Esophagus squamous epithelium (tissue), 5 donors: ENCODE data around the gene ATG2A. TPM values are rescaled to one million over a fixed set of nuclear protein-coding genes. Genes with fewer than 3 reads are reported as not detected.

ENCODE experiments used
- DNase-seq: peaks from one replicate; lab custom pipeline; 2025; lab: John Stamatoyannopoulos, UW
- H3K27ac ChIP-seq, 4 donors: fragments of 200-600 bp; sonication (generic); one replicate each; pipeline ENCODE4 v1.5.1; 2016 to 2019; ENCODE audit warnings: mild to moderate bottlenecking in 1 of 4
- H3K27me3 ChIP-seq, 4 donors: fragments of 200-600 bp; sonication (generic); 1 replicate in 3 of 4; 2 replicates in 1 of 4; pipeline versions ENCODE4 v1.5.1 to v1.6.0; 2017 to 2021; ENCODE audit warnings: antibody characterized with exemption in 1 of 4
- H3K36me3 ChIP-seq, 3 donors: fragments of 200-600 bp; sonication (generic); one replicate each; pipeline ENCODE4 v1.5.1; 2016 to 2019
- H3K4me1 ChIP-seq, 3 donors: fragments of 200-600 bp; sonication (generic); one replicate each; pipeline ENCODE4 v1.5.1; 2017 to 2019
- H3K4me3 ChIP-seq, 4 donors: fragments of 200-600 bp; sonication (generic); 1 replicate in 3 of 4; 2 replicates in 1 of 4; pipeline ENCODE4 v1.5.1; 2016 to 2019; ENCODE audit warnings: mild to moderate bottlenecking in 2 of 4, moderate library complexity in 1 of 4
- H3K9me3 ChIP-seq, 3 donors: fragments of 200-600 bp; sonication (generic); one replicate each; pipeline ENCODE4 v1.5.1; 2016 to 2019
- POLR2A ChIP-seq, 4 donors: fragments of 450-650 bp; IDR thresholded peaks; one replicate each; pipeline ENCODE4 v1.6.1; 2017; ENCODE audit warnings: antibody characterized with exemption in 4 of 4, mild to moderate bottlenecking in 4 of 4, moderate library complexity in 3 of 4
- WGBS, 2 donors: methylation state at CpG; one replicate each; pipeline ENCODE4 v1.1.5; 2018; 5-methylcytosine and 5-hydroxymethylcytosine counted together
- intact Hi-C: fragments of 100-400 bp; cut with DNase I; formaldehyde crosslinking; loops from one replicate; pipeline ENCODE4 v1.15.0; 2022
- total RNA-seq, 4 donors: library from RNA; depleted of rRNA; stranded (reverse); fragments of >200 nt; gene quantifications; one replicate each; pipeline ENCODE4 v1.1.0, GENCODE V29; 2016
- TF ChIP-seq, protein P1 (sequence below), 6 experiments: fragments of 450-650 bp in 4 of 6; fragments of 200-600 bp in 2 of 6; sonication (generic) in 2 of 6; IDR thresholded peaks; one replicate each; pipeline ENCODE4 v1.5.1; 2016 to 2019; ENCODE audit warnings: antibody characterized with exemption in 6 of 6, mild to moderate bottlenecking in 4 of 6, moderate library complexity in 4 of 6
- donor health status: DM: yes; HTN: yes; CAD: no.

Gene ATG2A
- total RNA-seq, 4 donors from 2014 or later = 14.1 to 26.1 (median 19.6) TPM

DNA sequence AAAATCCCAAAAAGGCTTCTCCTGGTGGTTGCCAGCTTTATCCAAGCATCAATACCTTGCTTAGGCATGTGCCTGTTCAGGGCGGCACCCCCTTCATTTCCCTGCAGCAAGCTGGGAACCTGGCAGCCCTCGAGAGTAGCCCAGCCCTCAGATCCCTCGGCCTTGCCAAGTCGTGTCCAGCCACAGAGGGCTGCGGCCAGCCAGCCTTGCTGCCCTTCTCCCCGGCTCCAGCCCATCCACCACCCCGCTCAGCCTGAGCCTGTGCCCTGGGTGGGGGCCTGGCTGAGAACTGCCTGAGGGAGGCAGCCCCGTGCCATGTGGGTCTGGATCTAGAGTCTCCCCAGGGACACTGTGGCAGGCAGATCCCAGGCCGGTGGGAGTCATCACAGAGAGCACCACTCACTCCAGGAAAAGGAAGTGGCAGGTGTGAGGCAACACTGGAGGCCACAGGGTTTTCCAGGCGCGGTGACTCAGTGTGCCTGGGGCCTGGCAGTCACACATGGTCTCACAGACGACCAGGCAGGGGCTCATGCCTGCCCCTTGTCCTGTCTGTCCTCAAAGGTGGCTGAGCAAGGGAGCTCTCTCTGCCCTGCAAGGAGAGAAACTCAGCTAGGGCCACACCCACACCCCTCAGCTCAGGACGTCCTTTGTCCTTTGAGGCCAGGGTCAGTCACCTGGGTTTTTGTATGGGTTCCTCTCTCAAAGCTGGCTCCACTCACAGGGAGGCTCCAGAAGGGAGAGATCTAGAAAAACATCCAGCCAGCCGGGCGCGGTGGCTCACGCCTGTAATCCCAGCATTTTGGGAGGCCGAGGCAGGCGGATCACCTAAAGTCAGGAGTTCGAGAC is 60.4 kb downstream of the ATG2A start:
- intact Hi-C loops = no loop called here
- Histone ChIP-seq H3K27me3 (no peaks in the 10 kb centered on the region), H3K36me3 (peaks cover 3 to 54% (median 13%) of the 10 kb centered on the region in 3 donors), H3K4me1 (peaks cover 49 to 100% (median 82%) of the 10 kb centered on the region in 3 donors), H3K4me3 (peak overlapping the region in 1 of 4 donors; percentile 23), H3K9me3 (no peaks in the 10 kb centered on the region), H3K27ac (peak overlapping the region; percentile 79 to 94 (median 88))
- WGBS, 2 donors = 19 to 43% methylated on average over 8 to 11 of the region's 20 CpGs
- no peak for DNase-seq
- TF ChIP-seq POLR2A (IDR thresholded peaks at IDR 0.05) = no peak
- TF ChIP-seq, protein P1, sequence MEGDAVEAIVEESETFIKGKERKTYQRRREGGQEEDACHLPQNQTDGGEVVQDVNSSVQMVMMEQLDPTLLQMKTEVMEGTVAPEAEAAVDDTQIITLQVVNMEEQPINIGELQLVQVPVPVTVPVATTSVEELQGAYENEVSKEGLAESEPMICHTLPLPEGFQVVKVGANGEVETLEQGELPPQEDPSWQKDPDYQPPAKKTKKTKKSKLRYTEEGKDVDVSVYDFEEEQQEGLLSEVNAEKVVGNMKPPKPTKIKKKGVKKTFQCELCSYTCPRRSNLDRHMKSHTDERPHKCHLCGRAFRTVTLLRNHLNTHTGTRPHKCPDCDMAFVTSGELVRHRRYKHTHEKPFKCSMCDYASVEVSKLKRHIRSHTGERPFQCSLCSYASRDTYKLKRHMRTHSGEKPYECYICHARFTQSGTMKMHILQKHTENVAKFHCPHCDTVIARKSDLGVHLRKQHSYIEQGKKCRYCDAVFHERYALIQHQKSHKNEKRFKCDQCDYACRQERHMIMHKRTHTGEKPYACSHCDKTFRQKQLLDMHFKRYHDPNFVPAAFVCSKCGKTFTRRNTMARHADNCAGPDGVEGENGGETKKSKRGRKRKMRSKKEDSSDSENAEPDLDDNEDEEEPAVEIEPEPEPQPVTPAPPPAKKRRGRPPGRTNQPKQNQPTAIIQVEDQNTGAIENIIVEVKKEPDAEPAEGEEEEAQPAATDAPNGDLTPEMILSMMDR (IDR thresholded peaks at IDR 0.05) = no peak

DNA sequence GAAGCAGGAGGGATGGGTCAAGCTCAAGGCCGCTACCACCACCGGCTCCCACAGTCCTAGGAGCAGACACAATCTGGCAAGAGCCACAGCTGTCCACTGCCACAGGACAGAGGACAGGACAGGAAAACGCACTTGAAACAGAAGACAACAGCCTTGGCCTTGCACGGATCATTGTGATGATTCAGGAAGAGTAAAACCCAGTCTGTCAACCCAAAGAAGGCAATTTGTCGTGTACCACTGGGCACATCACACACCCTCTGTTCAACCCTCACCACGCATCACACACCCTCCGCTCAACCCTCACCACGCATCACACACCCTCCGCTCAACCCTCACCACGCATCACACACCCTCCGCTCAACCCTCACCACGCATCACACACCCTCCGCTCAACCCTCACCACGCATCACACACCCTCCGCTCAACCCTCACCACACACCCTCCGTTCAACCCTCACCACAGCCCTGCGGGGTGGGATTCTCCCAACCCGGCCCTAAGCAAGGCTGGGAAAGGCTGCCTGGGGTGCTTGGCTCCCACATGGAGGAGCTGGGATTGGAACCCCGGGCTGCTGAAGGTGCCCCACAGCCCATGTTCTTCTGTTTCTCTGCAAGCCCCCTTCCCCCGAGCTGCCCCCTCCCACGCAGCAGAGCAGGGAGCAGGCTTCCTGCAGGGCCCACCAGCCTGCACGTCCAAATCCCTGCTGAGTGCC is 61.3 kb downstream of the ATG2A start:
- intact Hi-C loops = no loop called here
- peak overlapping the region; percentile 79 to 94 (median 88) for H3K27ac ChIP-seq
- TF ChIP-seq POLR2A (IDR thresholded peaks at IDR 0.05) = no peak
- TF ChIP-seq, protein P1 (IDR thresholded peaks at IDR 0.05) = no peak
- H3K4me3 ChIP-seq = peak overlapping the region in 1 of 4 donors; percentile 28
- H3K9me3 ChIP-seq = no peaks in the 10 kb centered on the region
- peaks cover 53 to 100% (median 83%) of the 10 kb centered on the region in 3 donors for H3K4me1 ChIP-seq
- no peak for DNase-seq
- WGBS, 2 donors = 54 to 56% methylated on average over 7 to 15 of the region's 22 CpGs
- peaks cover 3 to 54% (median 13%) of the 10 kb centered on the region in 3 donors for H3K36me3 ChIP-seq
- H3K27me3 ChIP-seq = no peaks in the 10 kb centered on the region

DNA sequence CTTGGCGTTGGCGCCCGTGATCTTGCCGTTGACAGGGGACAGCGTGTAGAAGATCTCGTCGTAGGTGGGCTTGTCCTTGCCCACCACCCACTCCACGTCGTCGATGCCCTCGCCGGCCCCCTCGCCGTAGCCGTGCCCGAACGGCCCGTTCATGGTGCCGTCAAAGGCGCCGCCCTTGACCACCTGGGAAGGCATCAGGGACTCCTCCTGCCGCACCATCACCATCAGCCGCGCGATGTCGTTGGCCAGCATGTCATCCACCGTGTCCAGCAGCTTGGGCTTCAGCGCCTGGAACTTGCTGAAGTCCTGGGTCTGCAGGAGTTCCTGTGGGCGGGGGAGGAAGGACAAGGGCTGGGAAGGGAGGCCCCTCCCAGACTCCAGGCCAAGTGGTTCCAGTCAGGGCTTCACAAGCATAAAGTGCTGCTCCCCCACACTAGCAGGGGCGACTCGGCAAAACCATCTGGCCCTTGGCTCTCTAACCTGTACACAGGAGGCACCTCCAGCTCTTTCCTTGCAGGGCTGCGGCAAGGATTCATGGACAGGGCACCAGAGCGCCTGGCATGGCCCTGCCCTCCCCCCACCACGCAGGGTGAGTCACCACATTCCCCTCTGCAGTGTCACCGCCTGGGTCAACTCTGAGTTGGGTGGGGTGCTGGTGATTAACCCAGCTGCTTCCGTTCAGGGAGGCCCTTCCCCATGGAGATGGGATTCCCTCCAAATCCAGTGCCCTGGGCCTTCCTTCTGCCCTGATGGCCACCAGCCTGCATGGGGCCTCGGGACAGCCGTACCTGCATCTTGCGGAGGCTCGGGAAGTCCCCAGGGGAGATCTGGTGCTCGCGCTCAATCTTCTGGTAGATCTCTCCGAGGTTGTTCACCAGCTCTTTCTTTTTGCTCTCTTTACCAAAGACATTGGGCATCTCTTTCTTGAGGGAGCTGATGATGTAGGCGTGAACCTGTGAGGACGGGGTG is 62.2 kb downstream of the ATG2A start:
- no peak for DNase-seq
- intact Hi-C loops = loop anchor here (5.0 kb wide), 1 partner anchor 157 kb away; the partner anchor contains the start of gene ARL2
- TF ChIP-seq, protein P1 (IDR thresholded peaks at IDR 0.05) = peak in 1 of 6 experiments; percentile 11
- no peak for TF ChIP-seq POLR2A (IDR thresholded peaks at IDR 0.05)
- Histone ChIP-seq H3K9me3 (no peaks in the 10 kb centered on the region), H3K36me3 (peaks cover 3 to 49% (median 13%) of the 10 kb centered on the region in 3 donors), H3K4me3 (peak overlapping the region in 1 of 4 donors; percentile 28), H3K4me1 (peaks cover 56 to 100% (median 87%) of the 10 kb centered on the region in 3 donors), H3K27ac (peak overlapping the region; percentile 79 to 94 (median 88)), H3K27me3 (no peaks in the 10 kb centered on the region)
- WGBS, 2 donors = 40 to 80% methylated on average over 3 to 24 of the region's 45 CpGs

DNA sequence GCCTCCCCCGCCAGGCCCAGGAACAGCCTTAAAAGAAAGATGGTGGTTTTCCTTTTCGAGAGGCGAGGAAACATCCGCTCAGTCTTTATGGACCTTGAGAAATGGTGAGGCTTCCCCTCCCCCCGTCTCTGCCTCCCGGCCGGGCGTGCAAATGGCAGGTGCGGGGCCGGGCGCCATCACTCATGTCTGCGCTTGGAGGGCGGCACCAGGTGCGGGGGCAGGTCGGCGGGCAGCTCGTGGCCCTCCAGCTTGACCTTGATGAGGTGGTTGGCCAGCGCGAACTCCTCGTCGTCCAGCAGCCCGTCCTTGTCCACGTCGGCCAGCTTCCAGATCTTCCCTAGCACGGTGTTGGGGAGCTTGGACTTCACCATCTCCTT is 62.9 kb downstream of the ATG2A start:
- TF ChIP-seq, protein P1 (IDR thresholded peaks at IDR 0.05) = no peak
- no peaks in the 10 kb centered on the region for H3K27me3 ChIP-seq
- H3K9me3 ChIP-seq = no peaks in the 10 kb centered on the region
- H3K36me3 ChIP-seq = peaks cover 3 to 42% (median 13%) of the 10 kb centered on the region in 3 donors
- H3K4me3 ChIP-seq = no peak overlapping the region
- intact Hi-C loops = loop anchor here (5.0 kb wide), 1 partner anchor 158 kb away; the partner anchor contains the start of gene ARL2
- peak overlapping the region; percentile 79 to 94 (median 88) for H3K27ac ChIP-seq
- WGBS, 2 donors = 83 to 92% methylated on average over 1 to 17 of the region's 25 CpGs
- no peak for DNase-seq
- peaks cover 61 to 100% (median 88%) of the 10 kb centered on the region in 3 donors for H3K4me1 ChIP-seq
